A549 (cell line): ENCODE data around the gene ERFL. TPM values are rescaled to one million over a fixed set of nuclear protein-coding genes. Genes with fewer than 3 reads are reported as not detected.

Experiments used
- ATAC-seq, 2 experiments: fragments of 200-7000 bp in 1 of 2; fragments of >200 bp in 1 of 2; cut with Nextera tagmentation in 1 of 2; cut with Tn5 transposase in 1 of 2; 3 replicates each; pipeline versions ENCODE4 v1.8.0 to v1.9.1; 2018 to 2020; ENCODE audit warnings: mild to moderate bottlenecking in 1 of 2, moderate library complexity in 1 of 2
- CTCF ChIA-PET: fragments of 300-600 bp; sonication (Branson Sonifier 250); formaldehyde crosslinking; extraction: SDS; loops from one replicate; lab custom pipeline; 2021; ENCODE audit warnings: antibody characterized with exemption, inconsistent platforms; lab: Yijun Ruan, JAX
- POLR2A ChIA-PET: fragments of 350-600 bp; formaldehyde crosslinking; extraction: SDS; loops from one replicate; lab custom pipeline; 2021; ENCODE audit warnings: antibody characterized with exemption, inconsistent platforms; lab: Yijun Ruan, JAX
- DNase-seq, 2 experiments: peaks; one replicate each; pipeline versions ENCODE4 v3.0.0 to v3.0.0-alpha.2; 2011 to 2016; ENCODE audit warnings: low read depth in 1 of 2, low spot score in 1 of 2
- FAIRE-seq: peaks from 2 replicates; lab custom pipeline; 2011; peaks lifted over from hg19 to GRCh38; lab: Jason Lieb, UNC
- H3K27ac ChIP-seq, 2 experiments: fragments of >200 bp; sonication (Bioruptor Twin); formaldehyde crosslinking; 3 replicates each; pipeline ENCODE4 v1.5.1; 2016 to 2017
- H3K4me1 ChIP-seq: fragments of >200 bp; sonication (Bioruptor Twin); formaldehyde crosslinking; 3 replicates; pipeline ENCODE4 v1.6.1; 2016
- H3K4me2 ChIP-seq: fragments of >200 bp; sonication (Bioruptor Twin); formaldehyde crosslinking; 3 replicates; pipeline ENCODE4 v1.6.1; 2016
- H3K4me3 ChIP-seq: fragments of >200 bp; sonication (Bioruptor Twin); formaldehyde crosslinking; 3 replicates; pipeline ENCODE4 v1.5.1; 2016
- H3K9me3 ChIP-seq: fragments of >200 bp; sonication (Bioruptor Twin); formaldehyde crosslinking; 3 replicates; pipeline ENCODE4 v1.6.1; 2016
- BHLHE40 ChIP-seq: IDR thresholded peaks from 2 replicates; pipeline ENCODE4 v1.6.1; 2012; ENCODE audit warnings: low read depth, low read length, inconsistent platforms
- CBX2 ChIP-seq: fragments of 200-600 bp; sonication (generic); IDR thresholded peaks from 2 replicates; pipeline ENCODE4 v1.6.1; 2016; ENCODE audit warnings: low read depth, mild to moderate bottlenecking, borderline replicate concordance
- CHD4 ChIP-seq: fragments of 200-600 bp; sonication (generic); IDR thresholded peaks from 2 replicates; pipeline ENCODE4 v1.6.1; 2016; ENCODE audit warnings: antibody characterized with exemption, mild to moderate bottlenecking, borderline replicate concordance
- EHF ChIP-seq: fragments of 250-450 bp; sonication (Bioruptor Pico); IDR thresholded peaks from 2 replicates; pipeline ENCODE4 v1.5.0; 2020; ENCODE audit warnings: mild to moderate bottlenecking
- EHMT2 ChIP-seq: fragments of 200-600 bp; sonication (generic); IDR thresholded peaks from 2 replicates; pipeline ENCODE4 v1.6.1; 2016; ENCODE audit warnings: antibody characterized with exemption, low read depth, mild to moderate bottlenecking, moderate library complexity
- ESRRA ChIP-seq: fragments of 150-350 bp; IDR thresholded peaks from 2 replicates; pipeline ENCODE4 v1.6.1; 2014; ENCODE audit warnings: mild to moderate bottlenecking, low read length, borderline replicate concordance
- FOSB ChIP-seq: fragments of 250-450 bp; sonication (Bioruptor Pico); IDR thresholded peaks from 2 replicates; pipeline ENCODE4 v1.5.0; 2020; ENCODE audit warnings: mild to moderate bottlenecking, moderate library complexity
- FOSL2 ChIP-seq, 2 experiments: fragments of 450-650 bp in 1 of 2; fragments of >200 bp in 1 of 2; sonication (Bioruptor Twin) in 1 of 2; formaldehyde crosslinking; IDR thresholded peaks; 2 replicates each; pipeline versions ENCODE4 v1.5.0 to v1.6.1; 2016 to 2020; ENCODE audit warnings: mild to moderate bottlenecking in 1 of 2, moderate library complexity in 1 of 2
- GATA3 ChIP-seq: IDR thresholded peaks from 2 replicates; pipeline ENCODE4 v1.6.1; 2012; ENCODE audit warnings: borderline replicate concordance
- HOXA7 ChIP-seq: fragments of 250-450 bp; sonication (Bioruptor Pico); IDR thresholded peaks from 2 replicates; pipeline ENCODE4 v1.5.0; 2020; ENCODE audit warnings: mild to moderate bottlenecking, moderate library complexity
- JUN ChIP-seq, 2 experiments: fragments of >200 bp; sonication (Bioruptor Twin); formaldehyde crosslinking; IDR thresholded peaks; 2 replicates in 1 of 2; 3 replicates in 1 of 2; pipeline ENCODE4 v1.6.1; 2016 to 2017
- JUNB ChIP-seq: fragments of >200 bp; sonication (Bioruptor Twin); formaldehyde crosslinking; IDR thresholded peaks from 2 replicates; pipeline ENCODE4 v1.6.1; 2016
- KDM5A ChIP-seq: fragments of 200-600 bp; sonication (generic); IDR thresholded peaks from 2 replicates; pipeline ENCODE4 v1.6.1; 2016; ENCODE audit warnings: antibody characterized with exemption, mild to moderate bottlenecking
- MAZ ChIP-seq: fragments of 150-350 bp; IDR thresholded peaks from 2 replicates; pipeline ENCODE4 v1.6.1; 2014; ENCODE audit warnings: antibody characterized with exemption, low read depth, low read length, borderline replicate concordance
- MYC ChIP-seq: IDR thresholded peaks from 2 replicates; pipeline ENCODE4 v1.6.1; 2012; ENCODE audit warnings: mild to moderate bottlenecking, inconsistent platforms, low read length, improper control_type of control experiment, borderline replicate concordance
- NR3C1 ChIP-seq: fragments of >200 bp; sonication (Bioruptor Twin); formaldehyde crosslinking; IDR thresholded peaks from 3 replicates; pipeline ENCODE4 v1.6.1; 2017
- POLR2A ChIP-seq: IDR thresholded peaks from 2 replicates; pipeline ENCODE4 v1.6.1; 2012; ENCODE audit warnings: mild to moderate bottlenecking, low read length
- RCOR1 ChIP-seq: fragments of 150-350 bp; IDR thresholded peaks from 2 replicates; pipeline ENCODE4 v1.6.1; 2014; ENCODE audit warnings: antibody characterized with exemption, low read length, low read depth
- RFX5 ChIP-seq: fragments of 450-650 bp; IDR thresholded peaks from 2 replicates; pipeline ENCODE4 v1.7.1; 2014; ENCODE audit warnings: antibody characterized with exemption, mild to moderate bottlenecking, moderate library complexity
- SREBF2 ChIP-seq: fragments of 450-650 bp; IDR thresholded peaks from 2 replicates; pipeline ENCODE4 v1.6.1; 2014; ENCODE audit warnings: mild to moderate bottlenecking, moderate library complexity
- TP53 ChIP-seq: fragments of 250-450 bp; sonication (Bioruptor Pico); IDR thresholded peaks from 2 replicates; pipeline ENCODE4 v1.5.0; 2021; ENCODE audit warnings: mild to moderate bottlenecking, moderate library complexity
- ZFP36 ChIP-seq: fragments of 450-650 bp; IDR thresholded peaks from 2 replicates; pipeline ENCODE4 v1.6.1; 2014; ENCODE audit warnings: borderline replicate concordance; ENCODE audit not compliant: partially characterized antibody
- WGBS: methylation state at CpG from one replicate; pipeline ENCODE4 v1.1.6; 2017; ENCODE audit errors: missing lambda C conversion rate; 5-methylcytosine and 5-hydroxymethylcytosine counted together
- polyA plus RNA-seq, 4 experiments: library from polyadenylated mRNA; depleted of rRNA in 3 of 4; stranded (reverse); fragments of >200 nt; fragmentation: RNase III in 1 of 4; extraction: RNeasy Plus Mini Kit Qiagen cat#74134 plus additional on column Dnase treatment in 1 of 4; gene quantifications; 2 replicates in 3 of 4; 3 replicates in 1 of 4; pipeline ENCODE4 v1.2.3, GENCODE V29; 2011 to 2017
- TF ChIP-seq, protein P1 (sequence below): fragments of 150-350 bp; IDR thresholded peaks from 2 replicates; pipeline ENCODE4 v1.6.1; 2014; ENCODE audit warnings: low read depth, mild to moderate bottlenecking, low read length
- TF ChIP-seq, protein P2 (sequence below): IDR thresholded peaks from 2 replicates; pipeline ENCODE4 v1.6.1; 2012
- TF ChIP-seq, protein P3 (sequence below): fragments of >200 bp; sonication (Bioruptor Twin); formaldehyde crosslinking; IDR thresholded peaks from 2 replicates; pipeline ENCODE4 v1.6.1; 2016
- TF ChIP-seq, protein P4 (sequence below): fragments of >200 bp; sonication (Bioruptor Twin); formaldehyde crosslinking; IDR thresholded peaks from 3 replicates; pipeline ENCODE4 v1.5.1; 2016
- TF ChIP-seq, protein P5 (sequence below): IDR thresholded peaks from 2 replicates; pipeline ENCODE4 v1.6.1; 2012; ENCODE audit warnings: low read depth, borderline replicate concordance
- TF ChIP-seq, protein P6 (sequence below): fragments of >200 bp; sonication (Bioruptor Twin); formaldehyde crosslinking; IDR thresholded peaks from 3 replicates; pipeline ENCODE4 v1.6.1; 2016
- TF ChIP-seq, protein P7 (sequence below): fragments of 250-450 bp; sonication (Bioruptor Pico); IDR thresholded peaks from 2 replicates; pipeline ENCODE4 v1.5.0; 2020; ENCODE audit warnings: low read depth, mild to moderate bottlenecking, moderate library complexity

Gene ERFL
- polyA plus RNA-seq, 2 of the 4 experiments (the other 2 are of a cell fraction): 0.15 to 0.19 TPM

DNA sequence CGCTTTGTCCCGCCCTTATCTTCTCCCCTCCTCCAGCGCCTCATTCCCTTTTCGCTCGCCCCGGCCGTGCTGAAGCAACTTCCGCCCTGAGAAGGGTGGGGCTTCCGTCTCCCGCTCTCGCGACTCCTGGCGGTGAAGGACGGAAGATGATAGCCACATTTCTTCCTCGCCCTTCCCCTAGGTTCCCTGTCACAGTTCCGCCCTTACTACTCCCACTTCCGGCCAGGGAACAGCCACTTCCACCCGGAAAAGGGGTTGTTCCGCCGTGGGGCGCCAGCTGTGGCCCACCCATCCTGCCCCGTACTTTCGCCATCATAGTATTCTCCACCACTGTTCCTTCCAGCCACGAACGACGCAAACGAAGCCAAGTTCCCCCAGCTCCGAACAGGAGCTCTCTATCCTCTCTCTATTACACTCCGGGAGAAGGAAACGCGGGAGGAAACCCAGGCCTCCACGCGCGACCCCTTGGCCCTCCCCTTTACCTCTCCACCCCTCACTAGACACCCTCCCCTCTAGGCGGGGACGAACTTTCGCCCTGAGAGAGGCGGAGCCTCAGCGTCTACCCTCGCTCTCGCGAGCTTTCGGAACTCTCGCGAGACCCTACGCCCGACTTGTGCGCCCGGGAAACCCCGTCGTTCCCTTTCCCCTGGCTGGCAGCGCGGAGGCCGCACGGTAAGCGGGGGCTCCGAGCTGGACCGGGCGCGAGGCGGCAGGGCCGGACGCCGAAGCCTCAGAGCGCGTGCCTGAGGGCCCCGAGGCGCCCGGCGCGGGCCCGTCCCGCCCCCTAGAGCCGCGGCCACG, 68.4 kb downstream of the ERFL start, which contains the start of gene RPS19:
Gene RPS19 (plus strand): TSS at position 638 of the 801 bp plus-strand sequence. CDS start 520 bp downstream, outside the sequence.
- DNase-seq (peak; percentile 100), ATAC-seq (peak; percentile 86 to 92), FAIRE-seq (peak; percentile 100)
- ChIA-PET CTCF (interaction anchor here (0.6 to 16.4 kb wide), 34 partner anchors 10 to 312 kb away, joined by 3 to 243 read pairs (median 4); partner anchors contain the start of genes CD79A and RABAC1), POLR2A (interaction anchor here (0.6 to 3.5 kb wide), 30 partner anchors 8 to 1143 kb away, joined by 3 to 102 read pairs (median 4); partner anchors contain the start of genes ACTMAP, B9D2, CD79A and COQ8B)
- Histone ChIP-seq H3K4me1 (peaks cover 40% of the 10 kb centered on the region), H3K9me3 (no peaks in the 10 kb centered on the region), H3K4me3 (peak within 1 kb of the TSS; percentile 89), H3K4me2 (peak within 1 kb of the TSS; percentile 98), H3K27ac (peak within 1 kb of the TSS; percentile 90 to 95)
- WGBS: 1% methylated on average over 51 of the region's 76 CpGs
- TF ChIP-seq CHD4 (peak; percentile 57; the same call in 1 of the 2 replicates), ESRRA (no peak; the same call in 1 of the 2 replicates), CBX2 (no peak), MYC (peak; percentile 99), FOSL2 (IDR thresholded peaks at IDR 0.05) (no peak), FOSL2 (CRISPR knock-in tag; IDR thresholded peaks at IDR 0.05) (no peak), JUN (IDR thresholded peaks at IDR 0.05) (peak; percentile 98 to 100), GATA3 (peak; percentile 96), EHMT2 (no peak), NR3C1 (no peak), SREBF2 (no peak), MAZ (peak; percentile 93; the same call in 1 of the 2 replicates), TP53 (peak; percentile 99; the same call in 1 of the 2 replicates), FOSB (CRISPR knock-in tag) (no peak), ZFP36 (no peak), JUNB (no peak), BHLHE40 (no peak), POLR2A (peak; percentile 95), RCOR1 (no peak), HOXA7 (no peak), EHF (no peak; the same call in 1 of the 2 replicates), RFX5 (peak; percentile 41; the same call in 1 of the 2 replicates), KDM5A (0 out of 2 replicates have a peak, but pooled peaks have one; percentile 23)
- TF ChIP-seq, protein P1, sequence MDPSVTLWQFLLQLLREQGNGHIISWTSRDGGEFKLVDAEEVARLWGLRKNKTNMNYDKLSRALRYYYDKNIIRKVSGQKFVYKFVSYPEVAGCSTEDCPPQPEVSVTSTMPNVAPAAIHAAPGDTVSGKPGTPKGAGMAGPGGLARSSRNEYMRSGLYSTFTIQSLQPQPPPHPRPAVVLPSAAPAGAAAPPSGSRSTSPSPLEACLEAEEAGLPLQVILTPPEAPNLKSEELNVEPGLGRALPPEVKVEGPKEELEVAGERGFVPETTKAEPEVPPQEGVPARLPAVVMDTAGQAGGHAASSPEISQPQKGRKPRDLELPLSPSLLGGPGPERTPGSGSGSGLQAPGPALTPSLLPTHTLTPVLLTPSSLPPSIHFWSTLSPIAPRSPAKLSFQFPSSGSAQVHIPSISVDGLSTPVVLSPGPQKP: 0 out of 2 replicates have a peak, but pooled peaks have one; percentile 63
- TF ChIP-seq, protein P2, sequence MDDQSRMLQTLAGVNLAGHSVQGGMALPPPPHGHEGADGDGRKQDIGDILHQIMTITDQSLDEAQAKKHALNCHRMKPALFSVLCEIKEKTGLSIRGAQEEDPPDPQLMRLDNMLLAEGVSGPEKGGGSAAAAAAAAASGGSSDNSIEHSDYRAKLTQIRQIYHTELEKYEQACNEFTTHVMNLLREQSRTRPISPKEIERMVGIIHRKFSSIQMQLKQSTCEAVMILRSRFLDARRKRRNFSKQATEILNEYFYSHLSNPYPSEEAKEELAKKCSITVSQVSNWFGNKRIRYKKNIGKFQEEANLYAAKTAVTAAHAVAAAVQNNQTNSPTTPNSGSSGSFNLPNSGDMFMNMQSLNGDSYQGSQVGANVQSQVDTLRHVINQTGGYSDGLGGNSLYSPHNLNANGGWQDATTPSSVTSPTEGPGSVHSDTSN: peak; percentile 10; the same call in 1 of the 2 replicates
- TF ChIP-seq, protein P3, sequence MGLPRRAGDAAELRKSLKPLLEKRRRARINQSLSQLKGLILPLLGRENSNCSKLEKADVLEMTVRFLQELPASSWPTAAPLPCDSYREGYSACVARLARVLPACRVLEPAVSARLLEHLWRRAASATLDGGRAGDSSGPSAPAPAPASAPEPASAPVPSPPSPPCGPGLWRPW: no peak
- TF ChIP-seq, protein P4, sequence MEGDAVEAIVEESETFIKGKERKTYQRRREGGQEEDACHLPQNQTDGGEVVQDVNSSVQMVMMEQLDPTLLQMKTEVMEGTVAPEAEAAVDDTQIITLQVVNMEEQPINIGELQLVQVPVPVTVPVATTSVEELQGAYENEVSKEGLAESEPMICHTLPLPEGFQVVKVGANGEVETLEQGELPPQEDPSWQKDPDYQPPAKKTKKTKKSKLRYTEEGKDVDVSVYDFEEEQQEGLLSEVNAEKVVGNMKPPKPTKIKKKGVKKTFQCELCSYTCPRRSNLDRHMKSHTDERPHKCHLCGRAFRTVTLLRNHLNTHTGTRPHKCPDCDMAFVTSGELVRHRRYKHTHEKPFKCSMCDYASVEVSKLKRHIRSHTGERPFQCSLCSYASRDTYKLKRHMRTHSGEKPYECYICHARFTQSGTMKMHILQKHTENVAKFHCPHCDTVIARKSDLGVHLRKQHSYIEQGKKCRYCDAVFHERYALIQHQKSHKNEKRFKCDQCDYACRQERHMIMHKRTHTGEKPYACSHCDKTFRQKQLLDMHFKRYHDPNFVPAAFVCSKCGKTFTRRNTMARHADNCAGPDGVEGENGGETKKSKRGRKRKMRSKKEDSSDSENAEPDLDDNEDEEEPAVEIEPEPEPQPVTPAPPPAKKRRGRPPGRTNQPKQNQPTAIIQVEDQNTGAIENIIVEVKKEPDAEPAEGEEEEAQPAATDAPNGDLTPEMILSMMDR: peak; percentile 56
- TF ChIP-seq, protein P5, sequence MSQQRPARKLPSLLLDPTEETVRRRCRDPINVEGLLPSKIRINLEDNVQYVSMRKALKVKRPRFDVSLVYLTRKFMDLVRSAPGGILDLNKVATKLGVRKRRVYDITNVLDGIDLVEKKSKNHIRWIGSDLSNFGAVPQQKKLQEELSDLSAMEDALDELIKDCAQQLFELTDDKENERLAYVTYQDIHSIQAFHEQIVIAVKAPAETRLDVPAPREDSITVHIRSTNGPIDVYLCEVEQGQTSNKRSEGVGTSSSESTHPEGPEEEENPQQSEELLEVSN: peak; percentile 43; the same call in 1 of the 2 replicates
- TF ChIP-seq, protein P6, sequence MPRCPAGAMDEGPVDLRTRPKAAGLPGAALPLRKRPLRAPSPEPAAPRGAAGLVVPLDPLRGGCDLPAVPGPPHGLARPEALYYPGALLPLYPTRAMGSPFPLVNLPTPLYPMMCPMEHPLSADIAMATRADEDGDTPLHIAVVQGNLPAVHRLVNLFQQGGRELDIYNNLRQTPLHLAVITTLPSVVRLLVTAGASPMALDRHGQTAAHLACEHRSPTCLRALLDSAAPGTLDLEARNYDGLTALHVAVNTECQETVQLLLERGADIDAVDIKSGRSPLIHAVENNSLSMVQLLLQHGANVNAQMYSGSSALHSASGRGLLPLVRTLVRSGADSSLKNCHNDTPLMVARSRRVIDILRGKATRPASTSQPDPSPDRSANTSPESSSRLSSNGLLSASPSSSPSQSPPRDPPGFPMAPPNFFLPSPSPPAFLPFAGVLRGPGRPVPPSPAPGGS: peak; percentile 100
- TF ChIP-seq, protein P7, sequence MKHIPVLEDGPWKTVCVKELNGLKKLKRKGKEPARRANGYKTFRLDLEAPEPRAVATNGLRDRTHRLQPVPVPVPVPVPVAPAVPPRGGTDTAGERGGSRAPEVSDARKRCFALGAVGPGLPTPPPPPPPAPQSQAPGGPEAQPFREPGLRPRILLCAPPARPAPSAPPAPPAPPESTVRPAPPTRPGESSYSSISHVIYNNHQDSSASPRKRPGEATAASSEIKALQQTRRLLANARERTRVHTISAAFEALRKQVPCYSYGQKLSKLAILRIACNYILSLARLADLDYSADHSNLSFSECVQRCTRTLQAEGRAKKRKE (CRISPR knock-in tag): no peak
